Measurements from ENCODE around the gene ATP5F1B.

GRCh38 chr12:56630180-56630632, 15.6 kb downstream of the ATP5F1B start, which contains the start of gene BAZ2A:
- no peak for TF ChIP-seq POLR2A (IDR thresholded peaks at IDR 0.05)
- no peak for TF ChIP-seq CTCF (IDR thresholded peaks at IDR 0.05)

All from heart left ventricle (tissue), 13 donors.